ENCODE data around the gene NLRP6. TPM values are rescaled to one million over a fixed set of nuclear protein-coding genes. Genes with fewer than 3 reads are reported as not detected.

The NLRP6 gene
- total RNA-seq, 4 donors from 2014 or later, result 0.75 to 1.3 TPM; not detected in 2

DNA sequence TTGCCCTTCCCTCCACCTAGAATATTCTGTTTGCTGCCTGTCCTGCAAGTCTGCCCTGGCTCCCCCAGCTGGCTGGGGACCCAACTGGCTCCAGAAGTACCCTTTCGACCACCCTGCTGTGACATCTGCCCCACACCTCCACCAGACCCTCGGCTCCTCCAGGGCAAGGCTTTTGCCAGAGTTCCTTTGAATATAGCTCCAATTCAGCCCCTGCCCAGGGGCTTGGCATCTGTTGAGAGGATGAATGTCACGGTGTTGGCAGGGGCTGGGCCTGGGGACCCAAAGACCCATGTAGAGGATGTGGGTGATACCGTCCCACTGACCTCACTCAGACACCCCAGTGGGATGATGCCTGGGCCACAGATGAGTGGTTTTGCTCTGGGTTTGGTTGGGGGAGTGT is 4.0 kb downstream of the NLRP6 start:
- peaks cover 19 to 99% (median 37%) of the 10 kb centered on the region in 4 donors for H3K27me3 ChIP-seq
- no peak overlapping the region for H3K27ac ChIP-seq
- WGBS, 2 donors, result 55 to 61% methylated on average over 2 of the region's 4 CpGs
- peaks cover 8 to 34% (median 32%) of the 10 kb centered on the region in 3 donors for H3K4me1 ChIP-seq
- no peak overlapping the region for H3K4me3 ChIP-seq
- TF ChIP-seq POLR2A (IDR thresholded peaks at IDR 0.05), result no peak
- TF ChIP-seq, protein P1, sequence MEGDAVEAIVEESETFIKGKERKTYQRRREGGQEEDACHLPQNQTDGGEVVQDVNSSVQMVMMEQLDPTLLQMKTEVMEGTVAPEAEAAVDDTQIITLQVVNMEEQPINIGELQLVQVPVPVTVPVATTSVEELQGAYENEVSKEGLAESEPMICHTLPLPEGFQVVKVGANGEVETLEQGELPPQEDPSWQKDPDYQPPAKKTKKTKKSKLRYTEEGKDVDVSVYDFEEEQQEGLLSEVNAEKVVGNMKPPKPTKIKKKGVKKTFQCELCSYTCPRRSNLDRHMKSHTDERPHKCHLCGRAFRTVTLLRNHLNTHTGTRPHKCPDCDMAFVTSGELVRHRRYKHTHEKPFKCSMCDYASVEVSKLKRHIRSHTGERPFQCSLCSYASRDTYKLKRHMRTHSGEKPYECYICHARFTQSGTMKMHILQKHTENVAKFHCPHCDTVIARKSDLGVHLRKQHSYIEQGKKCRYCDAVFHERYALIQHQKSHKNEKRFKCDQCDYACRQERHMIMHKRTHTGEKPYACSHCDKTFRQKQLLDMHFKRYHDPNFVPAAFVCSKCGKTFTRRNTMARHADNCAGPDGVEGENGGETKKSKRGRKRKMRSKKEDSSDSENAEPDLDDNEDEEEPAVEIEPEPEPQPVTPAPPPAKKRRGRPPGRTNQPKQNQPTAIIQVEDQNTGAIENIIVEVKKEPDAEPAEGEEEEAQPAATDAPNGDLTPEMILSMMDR (IDR thresholded peaks at IDR 0.05), result no peak
- H3K9me3 ChIP-seq, result no peaks in the 10 kb centered on the region
- DNase-seq, result no peak
- no peaks in the 10 kb centered on the region for H3K36me3 ChIP-seq
- intact Hi-C loops (cut with DNase I), result no loop called here

DNA sequence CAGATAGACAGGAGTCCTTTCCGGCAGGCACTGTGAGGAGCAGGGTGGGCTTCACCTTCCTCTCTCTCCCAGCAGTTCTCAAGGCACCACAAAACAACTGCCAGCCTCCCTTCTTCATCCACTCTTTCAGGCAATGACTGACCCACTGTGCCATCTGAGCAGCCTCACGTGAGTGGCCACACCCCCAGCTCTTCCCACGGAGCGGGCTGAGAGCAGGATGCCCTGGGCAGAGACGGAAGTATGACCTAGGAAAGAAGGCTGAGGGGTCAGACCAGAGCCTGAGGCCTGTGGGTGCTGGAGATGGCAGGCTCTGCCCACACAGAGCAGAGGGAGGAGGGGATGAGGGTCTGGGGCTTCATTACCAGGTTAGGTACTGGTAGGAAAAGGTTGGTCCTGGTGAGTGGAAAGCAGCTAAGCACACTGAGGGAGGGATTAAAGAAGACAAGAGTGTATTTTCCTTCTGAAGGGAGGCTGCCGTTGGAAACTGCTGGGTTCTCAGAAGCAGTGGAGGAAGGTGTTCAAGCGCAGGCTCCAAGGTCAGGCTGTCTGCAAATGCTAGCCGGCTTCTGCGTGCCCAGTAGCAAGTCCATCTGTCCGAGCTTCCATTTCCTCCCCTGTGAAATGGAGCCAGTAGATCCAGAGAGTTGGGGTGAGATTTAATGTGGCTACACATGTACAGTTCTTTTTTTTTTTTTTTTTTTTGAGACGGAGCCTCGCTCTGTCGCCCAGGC is 4.6 kb downstream of the NLRP6 start:
- Histone ChIP-seq H3K4me1 (peaks cover 10 to 37% (median 33%) of the 10 kb centered on the region in 3 donors), H3K36me3 (no peaks in the 10 kb centered on the region), H3K4me3 (no peak overlapping the region), H3K27me3 (peaks cover 21 to 99% (median 37%) of the 10 kb centered on the region in 4 donors), H3K9me3 (no peaks in the 10 kb centered on the region), H3K27ac (no peak overlapping the region)
- WGBS, 2 donors, result 77 to 90% methylated on average over 7 of the region's 13 CpGs
- DNase-seq, result no peak
- intact Hi-C loops (cut with DNase I), result no loop called here
- TF ChIP-seq, protein P1 (IDR thresholded peaks at IDR 0.05), result no peak
- TF ChIP-seq POLR2A (IDR thresholded peaks at IDR 0.05), result no peak

DNA sequence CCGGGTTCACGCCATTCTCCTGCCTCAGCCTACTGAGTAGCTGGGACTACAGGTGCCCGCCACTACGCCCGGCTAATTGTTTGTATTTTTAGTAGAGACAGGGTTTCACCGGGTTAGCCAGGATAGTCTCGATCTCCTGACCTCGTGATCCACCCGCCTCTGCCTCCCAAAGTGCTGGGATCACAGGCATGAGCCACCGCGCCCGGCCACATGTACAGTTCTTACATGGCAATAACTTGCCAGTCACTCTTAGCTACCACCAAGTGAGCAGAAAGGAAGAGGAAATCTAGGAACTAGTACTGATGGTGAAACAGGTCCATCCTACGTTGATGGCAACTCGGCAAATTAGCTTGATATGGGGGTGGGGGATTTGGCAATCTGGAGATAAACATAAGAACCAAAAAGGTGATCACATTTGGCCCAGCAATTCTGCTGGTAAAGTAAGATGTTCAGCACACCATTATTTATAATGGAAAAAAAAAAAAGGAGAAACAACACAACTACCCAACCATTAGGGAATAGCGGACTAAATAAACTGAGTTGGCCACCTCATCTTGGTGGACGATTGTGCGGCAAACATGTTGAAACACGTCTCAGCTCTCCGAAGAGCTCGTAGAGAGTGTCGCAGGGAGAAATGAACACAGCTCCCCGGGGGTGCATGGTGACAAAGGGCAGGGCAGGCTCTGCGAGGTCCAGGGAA is 5.3 kb downstream of the NLRP6 start:
- Histone ChIP-seq H3K27me3 (peaks cover 22 to 99% (median 34%) of the 10 kb centered on the region in 4 donors), H3K4me1 (peaks cover 17 to 45% (median 39%) of the 10 kb centered on the region in 3 donors), H3K36me3 (no peaks in the 10 kb centered on the region), H3K27ac (no peak overlapping the region), H3K4me3 (no peak overlapping the region), H3K9me3 (no peaks in the 10 kb centered on the region)
- 59 to 76% methylated on average over 11 to 21 of the region's 23 CpGs for WGBS, 2 donors
- no peak for DNase-seq
- TF ChIP-seq, protein P1 (IDR thresholded peaks at IDR 0.05), result no peak
- no peak for TF ChIP-seq POLR2A (IDR thresholded peaks at IDR 0.05)
- intact Hi-C loops (cut with DNase I), result no loop called here

DNA sequence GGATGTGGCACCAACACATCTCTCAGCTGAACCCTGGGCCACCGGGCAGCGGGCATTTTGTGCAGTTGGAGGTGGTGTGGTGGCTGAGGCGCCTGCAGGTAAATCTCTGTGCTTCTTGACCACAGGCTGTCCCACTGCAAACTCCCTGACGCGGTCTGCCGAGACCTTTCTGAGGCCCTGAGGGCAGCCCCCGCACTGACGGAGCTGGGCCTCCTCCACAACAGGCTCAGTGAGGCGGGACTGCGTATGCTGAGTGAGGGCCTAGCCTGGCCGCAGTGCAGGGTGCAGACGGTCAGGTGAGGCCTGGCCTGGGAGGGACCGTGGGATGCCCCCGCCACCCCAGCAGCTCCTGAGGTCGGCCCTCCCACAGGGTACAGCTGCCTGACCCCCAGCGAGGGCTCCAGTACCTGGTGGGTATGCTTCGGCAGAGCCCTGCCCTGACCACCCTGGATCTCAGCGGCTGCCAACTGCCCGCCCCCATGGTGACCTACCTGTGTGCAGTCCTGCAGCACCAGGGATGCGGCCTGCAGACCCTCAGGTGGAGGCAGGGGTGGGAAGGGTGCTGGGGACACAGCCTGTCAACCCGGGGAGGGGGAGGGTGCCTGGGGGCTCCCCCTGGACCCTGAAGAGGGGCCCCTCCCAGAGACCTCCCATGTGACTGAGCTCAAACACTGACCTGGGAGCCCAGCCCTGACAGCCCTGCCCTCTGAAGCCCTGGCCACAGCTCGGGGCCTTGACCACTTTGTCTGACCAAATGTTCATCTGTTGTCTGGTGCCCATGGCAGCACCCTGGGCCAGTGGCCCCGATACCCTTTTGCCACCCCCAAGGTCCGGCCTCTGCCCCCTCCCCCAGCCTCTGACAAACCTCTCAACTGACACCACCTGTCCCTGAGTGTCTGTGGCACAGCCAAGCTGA is 6.2 kb downstream of the NLRP6 start:
- no peaks in the 10 kb centered on the region for H3K36me3 ChIP-seq
- H3K27ac ChIP-seq, result no peak overlapping the region
- H3K4me1 ChIP-seq, result peaks cover 16 to 43% (median 32%) of the 10 kb centered on the region in 3 donors
- 60 to 88% methylated on average over 1 to 4 of the region's 24 CpGs for WGBS, 2 donors
- no peak overlapping the region for H3K4me3 ChIP-seq
- TF ChIP-seq, protein P1 (IDR thresholded peaks at IDR 0.05), result no peak
- no peak for TF ChIP-seq POLR2A (IDR thresholded peaks at IDR 0.05)
- peaks cover 17 to 93% (median 28%) of the 10 kb centered on the region in 4 donors for H3K27me3 ChIP-seq
- no peak for DNase-seq
- no peaks in the 10 kb centered on the region for H3K9me3 ChIP-seq
- intact Hi-C loops (cut with DNase I), result no loop called here

All from esophagus squamous epithelium (tissue), 5 donors.